K562 (cell line): Measurements from ENCODE around the gene XRN1. TPM values are rescaled to one million over a fixed set of nuclear protein-coding genes. Genes with fewer than 3 reads are reported as not detected.

Source experiments
- ATAC-seq: fragments of 200-7000 bp; cut with Tn5 transposase; 3 replicates; pipeline ENCODE4 v1.9.1; 2020; ENCODE audit warnings: moderate library complexity
- BruUV-seq: library from RNA; stranded (reverse); fragments of 400-500 nt; replicated peaks from 2 replicates; lab custom pipeline; 2021; lab: Mats Ljungman, UMichigan
- CTCF ChIA-PET: fragments of 300-600 bp; formaldehyde crosslinking; extraction: SDS; loops from one replicate; lab custom pipeline; 2021; ENCODE audit warnings: low intra/inter-chr PET ratio; lab: Yijun Ruan, JAX
- POLR2A ChIA-PET: fragments of 300-600, 350-650 bp; sonication (Branson Sonifier 250); formaldehyde crosslinking; extraction: SDS; loops from one replicate; lab custom pipeline; 2021; ENCODE audit warnings: antibody characterized with exemption, inconsistent platforms; lab: Yijun Ruan, JAX
- DNase-seq, 4 experiments: peaks; one replicate each; pipeline versions ENCODE4 v3.0.0 to v3.0.0-alpha.2; 2011 to 2018; ENCODE audit warnings: low spot score in 3 of 4, mixed read lengths in 3 of 4; ENCODE audit errors: extremely low read depth in 1 of 4
- FAIRE-seq: peaks from 2 replicates; lab custom pipeline; 2011; peaks lifted over from hg19 to GRCh38; lab: Jason Lieb, UNC
- H2AFZ ChIP-seq: 2 replicates; pipeline ENCODE4 v1.6.0; 2011; ENCODE audit warnings: low read depth, low read length, control low read depth, inconsistent platforms
- H3K27ac ChIP-seq: fragments of 200-600 bp; 3 replicates; pipeline ENCODE4 v1.8.0; 2011; ENCODE audit warnings: low read depth, mild to moderate bottlenecking, control low read depth, inconsistent platforms, low read length, moderate library complexity, mixed read lengths; ENCODE audit errors: extremely low read depth
- H3K27me3 ChIP-seq, 2 experiments: fragments of 300-600 bp in 1 of 2; 2 replicates in 1 of 2; 3 replicates in 1 of 2; pipeline versions ENCODE4 v1.6.0 to v1.8.0; 2011; ENCODE audit warnings: inconsistent platforms in 2 of 2, low read length in 2 of 2, mild to moderate bottlenecking in 1 of 2, mixed read lengths in 1 of 2, moderate library complexity in 1 of 2; ENCODE audit not compliant: control insufficient read depth in 2 of 2, insufficient read depth in 2 of 2
- H3K36me3 ChIP-seq: fragments of 300-600 bp; 3 replicates; pipeline ENCODE4 v1.8.0; 2011; ENCODE audit warnings: mild to moderate bottlenecking, low read length, inconsistent platforms; ENCODE audit not compliant: control insufficient read depth, insufficient read depth
- H3K4me1 ChIP-seq, 2 experiments: fragments of 200-600 bp in 1 of 2; replicated peaks in 1 of 2; 2 replicates in 1 of 2; 3 replicates in 1 of 2; pipeline versions ENCODE4 v1.5.1 to v1.8.0; 2011; ENCODE audit warnings: inconsistent platforms in 2 of 2, low read length in 2 of 2, mild to moderate bottlenecking in 1 of 2, mixed read lengths in 1 of 2, moderate library complexity in 1 of 2; ENCODE audit not compliant: control insufficient read depth in 2 of 2, insufficient read depth in 2 of 2
- H3K4me2 ChIP-seq: 2 replicates; pipeline ENCODE4 v1.6.1; 2011; ENCODE audit warnings: low read length, control low read depth, inconsistent platforms, mixed read lengths; ENCODE audit not compliant: insufficient read depth
- H3K4me3 ChIP-seq: fragments of 200-600 bp; sonication (generic), shearing (Covaris generic); 2 replicates; pipeline ENCODE4 v1.5.1; 2016; ENCODE audit warnings: control low read depth, inconsistent platforms
- H3K79me2 ChIP-seq: fragments of 200-600 bp; 3 replicates; pipeline ENCODE4 v1.8.0; 2011; ENCODE audit warnings: low read length, inconsistent platforms; ENCODE audit not compliant: control insufficient read depth, insufficient read depth
- H3K9ac ChIP-seq, 2 experiments: 2 replicates each; pipeline versions ENCODE4 v1.6.0 to v1.6.1; 2011; ENCODE audit warnings: low read depth in 2 of 2, low read length in 2 of 2, control low read depth in 1 of 2, inconsistent platforms in 1 of 2, mild to moderate bottlenecking in 1 of 2, mixed read lengths in 1 of 2; ENCODE audit not compliant: insufficient read depth in 1 of 2
- H3K9me1 ChIP-seq: one replicate; pipeline ENCODE4 v1.6.0; 2011; ENCODE audit warnings: inconsistent platforms, mild to moderate bottlenecking, low read length, moderate library complexity; ENCODE audit not compliant: control insufficient read depth, insufficient read depth
- H3K9me3 ChIP-seq: replicated peaks from 2 replicates; pipeline ENCODE4 v1.5.1; 2011; ENCODE audit warnings: low read depth, low read length, inconsistent platforms; ENCODE audit not compliant: control insufficient read depth, insufficient read depth
- H4K20me1 ChIP-seq: replicated peaks from 2 replicates; pipeline ENCODE4 v1.6.1; 2011; ENCODE audit warnings: low read length, inconsistent platforms, mixed read lengths; ENCODE audit not compliant: control insufficient read depth, insufficient read depth
- CBX2 ChIP-seq: fragments of 200-600 bp; sonication (generic); IDR thresholded peaks from one replicate; pipeline ENCODE4 v1.6.1; 2012; ENCODE audit warnings: mild to moderate bottlenecking, low read length, inconsistent platforms; ENCODE audit not compliant: insufficient read depth, poor library complexity, severe bottlenecking
- CBX8 ChIP-seq: fragments of 200-600 bp; sonication (generic); IDR thresholded peaks from 2 replicates; pipeline ENCODE4 v1.6.1; 2012; ENCODE audit warnings: borderline replicate concordance, mixed run types, low read depth, mild to moderate bottlenecking, moderate library complexity, mixed read lengths, low read length, control low read depth, inconsistent platforms; ENCODE audit not compliant: poor library complexity, severe bottlenecking; ENCODE audit errors: extremely low read depth
- HEY1 ChIP-seq: fragments of 250-450 bp; sonication (Bioruptor Pico); IDR thresholded peaks from 2 replicates; pipeline ENCODE4 v1.5.0; 2020; ENCODE audit warnings: mild to moderate bottlenecking, moderate library complexity, borderline replicate concordance
- HNRNPH1 ChIP-seq: fragments of 200-400 bp; formaldehyde crosslinking; optimal IDR thresholded peaks from 2 replicates; pipeline ENCODE3; 2017; ENCODE audit warnings: low read depth, mild to moderate bottlenecking, low read length, moderate library complexity
- KAT8 ChIP-seq: fragments of 450-650 bp; IDR thresholded peaks from 2 replicates; pipeline ENCODE4 v1.6.1; 2016; ENCODE audit warnings: low read depth, mild to moderate bottlenecking
- PHF21A ChIP-seq: fragments of 450-650 bp; IDR thresholded peaks from 2 replicates; pipeline ENCODE4 v1.6.1; 2017; ENCODE audit warnings: low read depth, borderline replicate concordance
- POLR2H ChIP-seq: IDR thresholded peaks from 2 replicates; pipeline ENCODE4 v1.6.1; 2016; ENCODE audit warnings: missing genetic modification characterization, low read depth, mild to moderate bottlenecking, control low read depth, missing compliant biosample characterization, moderate library complexity
- RB1 ChIP-seq: fragments of 450-650 bp; IDR thresholded peaks from 2 replicates; pipeline ENCODE4 v1.6.1; 2017; ENCODE audit warnings: low read depth, mild to moderate bottlenecking
- RFX7 ChIP-seq: fragments of 250-450 bp; sonication (Bioruptor Pico); IDR thresholded peaks from 2 replicates; pipeline ENCODE4 v1.5.1; 2021; ENCODE audit warnings: mild to moderate bottlenecking
- SMC3 ChIP-seq: conservative IDR thresholded peaks from 2 replicates; pipeline ENCODE4 v1.6.1; 2011; ENCODE audit warnings: low read depth, low read length, improper control_type of control experiment; ENCODE audit not compliant: insufficient read depth
- XRCC3 ChIP-seq: fragments of 450-650 bp; IDR thresholded peaks from 2 replicates; pipeline ENCODE4 v1.6.1; 2017; ENCODE audit warnings: mild to moderate bottlenecking, moderate library complexity
- ZBTB7A ChIP-seq: IDR thresholded peaks from 2 replicates; pipeline ENCODE4 v1.6.1; 2011; ENCODE audit warnings: low read depth, mild to moderate bottlenecking, low read length, moderate library complexity, borderline replicate concordance; ENCODE audit not compliant: control insufficient read depth
- ZNF12 ChIP-seq: sonication (generic); formaldehyde crosslinking; IDR thresholded peaks from 2 replicates; pipeline ENCODE4 v1.4.0; 2020; ENCODE audit warnings: mild to moderate bottlenecking, missing genetic modification reagents
- ZNF274 ChIP-seq: IDR thresholded peaks from 2 replicates; pipeline ENCODE4 v1.6.1; 2011; ENCODE audit warnings: low read depth, mild to moderate bottlenecking, low read length, moderate library complexity, borderline replicate concordance
- ZNF431 ChIP-seq: sonication (generic); formaldehyde crosslinking; IDR thresholded peaks from 2 replicates; pipeline ENCODE4 v1.8.0; 2022; ENCODE audit warnings: mild to moderate bottlenecking, missing genetic modification reagents
- ZNF764 ChIP-seq: fragments of 250-450 bp; sonication (Bioruptor Pico); IDR thresholded peaks from 2 replicates; pipeline ENCODE4 v1.4.0; 2020; ENCODE audit warnings: low read depth, mild to moderate bottlenecking, moderate library complexity
- WGBS: fragments of 100-300 bp; shearing (Covaris generic); methylation state at CpG from one replicate; pipeline ENCODE4 v1.1.6; 2016; ENCODE audit warnings: low coverage, mixed read lengths; ENCODE audit not compliant: insufficient coverage; ENCODE audit errors: missing lambda C conversion rate; 5-methylcytosine and 5-hydroxymethylcytosine counted together
- in situ Hi-C: fragments of 300-500 bp; cut with MboI; formaldehyde crosslinking; loops from 4 replicates; pipeline ENCODE4 v1.15.0; 2018; ENCODE audit warnings: inconsistent platforms, mixed read lengths
- intact Hi-C: fragments of 100-400 bp; cut with micrococcal nuclease; formaldehyde crosslinking; loops from 2 replicates; pipeline ENCODE4 v1.14.2; 2022
- polyA plus RNA-seq, 8 experiments: library from polyadenylated mRNA; depleted of rRNA in 4 of 8; stranded (reverse) in 5 of 8; unstranded in 3 of 8; fragments of >200 nt; fragmentation: Nextera tagmentation in 2 of 8; fragmentation: Illumina TruSeq in 1 of 8; extraction: Ambion mirVana in 2 of 8; extraction: Trizol in 1 of 8; gene quantifications; 2 replicates each; pipeline versions ENCODE4 v1.2.1 to v1.2.3, GENCODE V29; 2011 to 2014; ENCODE audit warnings: inconsistent platforms in 1 of 8, missing spikeins in 1 of 8
- total RNA-seq, 7 experiments: library from RNA; depleted of rRNA in 6 of 7; stranded (reverse); fragments of >200 nt in 6 of 7; fragmentation: Illumina TruSeq in 2 of 7; extraction: Trizol in 2 of 7; gene quantifications; 2 replicates each; pipeline versions ENCODE4 v1.2.1 to v1.2.3, GENCODE V29; 2011 to 2021; ENCODE audit warnings: low replicate concordance in 1 of 7
- TF ChIP-seq, protein P1 (sequence below), 2 experiments: fragments of 450-650 bp; IDR thresholded peaks; 2 replicates each; pipeline ENCODE4 v1.6.1; 2016

Gene XRN1
- total and polyA plus RNA-seq, 9 of the 15 experiments (the other 6 are each of a cell fraction or from before 2014, with no cell fraction given) = 3.1 to 28.4 (median 17.2) TPM

DNA sequence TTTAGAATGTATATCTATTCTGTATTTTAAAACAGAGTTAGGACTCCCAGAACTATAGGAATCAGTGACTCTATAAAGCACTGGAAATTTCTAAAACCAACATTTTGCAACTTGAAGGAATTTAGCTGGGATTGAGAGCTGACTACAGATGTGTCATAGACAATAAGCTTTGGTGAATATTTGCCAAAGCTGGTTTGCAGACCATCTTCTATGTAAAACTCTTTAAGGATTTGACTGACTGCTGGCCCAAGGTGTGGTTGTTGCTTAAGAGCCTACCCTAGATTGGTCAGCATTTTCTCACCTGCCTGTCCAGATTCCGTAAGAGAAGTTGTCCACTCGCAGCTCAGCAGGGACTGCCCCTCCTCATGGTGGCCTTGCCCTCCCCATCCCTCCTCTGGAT lies 149.2 kb downstream of the XRN1 start:
- BruUV-seq = no TSS peak
- Histone ChIP-seq H3K4me1 (no peaks in the 10 kb centered on the region), H4K20me1 (no peaks in the 10 kb centered on the region), H3K79me2 (no peaks in the 10 kb centered on the region), H3K4me2 (no peak overlapping the region), H3K9me1 (no peaks in the 10 kb centered on the region), H2AFZ (no peak overlapping the region), H3K36me3 (no peaks in the 10 kb centered on the region), H3K9ac (no peak overlapping the region), H3K27ac (no peak overlapping the region), H3K4me3 (no peak overlapping the region), H3K27me3 (no peaks in the 10 kb centered on the region), H3K9me3 (no peaks in the 10 kb centered on the region)
- no peak for DNase-seq
- ChIA-PET POLR2A (interaction anchor here (1.1 kb wide), 1 partner anchor 10 kb away, joined by 3 read pairs; no protein-coding TSS in a partner anchor), CTCF (no interaction called here)
- FAIRE-seq = no peak
- WGBS = 60% methylated on average over 2 of the region's 2 CpGs
- intact Hi-C loops (no loop called here), in situ Hi-C loops (no loop called here)
- TF ChIP-seq ZNF431 (CRISPR knock-in tag) = no peak
- no peak for TF ChIP-seq CBX8
- no peak for TF ChIP-seq HNRNPH1
- no peak for TF ChIP-seq RB1
- no peak for TF ChIP-seq SMC3
- no peak for TF ChIP-seq ZNF274
- no peak for TF ChIP-seq ZNF764 (CRISPR knock-in tag)
- TF ChIP-seq HEY1 = no peak
- no peak for TF ChIP-seq XRCC3
- no peak for TF ChIP-seq RFX7 (CRISPR knock-in tag)
- TF ChIP-seq, protein P1, sequence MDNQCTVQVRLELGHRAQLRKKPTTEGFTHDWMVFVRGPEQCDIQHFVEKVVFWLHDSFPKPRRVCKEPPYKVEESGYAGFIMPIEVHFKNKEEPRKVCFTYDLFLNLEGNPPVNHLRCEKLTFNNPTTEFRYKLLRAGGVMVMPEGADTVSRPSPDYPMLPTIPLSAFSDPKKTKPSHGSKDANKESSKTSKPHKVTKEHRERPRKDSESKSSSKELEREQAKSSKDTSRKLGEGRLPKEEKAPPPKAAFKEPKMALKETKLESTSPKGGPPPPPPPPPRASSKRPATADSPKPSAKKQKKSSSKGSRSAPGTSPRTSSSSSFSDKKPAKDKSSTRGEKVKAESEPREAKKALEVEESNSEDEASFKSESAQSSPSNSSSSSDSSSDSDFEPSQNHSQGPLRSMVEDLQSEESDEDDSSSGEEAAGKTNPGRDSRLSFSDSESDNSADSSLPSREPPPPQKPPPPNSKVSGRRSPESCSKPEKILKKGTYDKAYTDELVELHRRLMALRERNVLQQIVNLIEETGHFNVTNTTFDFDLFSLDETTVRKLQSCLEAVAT (IDR thresholded peaks at IDR 0.05) = no peak
- TF ChIP-seq POLR2H (tag) = no peak
- no peak for TF ChIP-seq PHF21A
- no peak for TF ChIP-seq CBX2
- no peak for TF ChIP-seq ZBTB7A
- no peak for TF ChIP-seq KAT8
- no peak for TF ChIP-seq ZNF12 (CRISPR knock-in tag)
- no peak for ATAC-seq
